B cell (primary cell): ENCODE results near the gene GGTLC2.

Source experiments
- CTCF ChIP-seq: fragments of 200-600 bp; IDR thresholded peaks from one replicate; pipeline ENCODE4 v1.8.0; 2022; ENCODE audit warnings: antibody characterized with exemption, mild to moderate bottlenecking
- EZH2 ChIP-seq: IDR thresholded peaks from 2 replicates; pipeline ENCODE4 v1.6.1; 2012; ENCODE audit warnings: borderline replicate concordance, low read depth, mild to moderate bottlenecking, moderate library complexity, low read length; ENCODE audit not compliant: insufficient read depth, poor library complexity, severe bottlenecking

GRCh38 chr22:22671506-22671905, 27.1 kb downstream of the GGTLC2 start:
- no peak for TF ChIP-seq CTCF
- no peak for TF ChIP-seq EZH2
